Right atrium auricular region (tissue), 2 donors: ENCODE data around the gene COL4A2. TPM values are rescaled to one million over a fixed set of nuclear protein-coding genes. Genes with fewer than 3 reads are reported as not detected.
A peak's percentile ranks its signal among the peaks of the same experiment; 100 is the strongest.

Source experiments
- DNase-seq: peaks from one replicate; pipeline ENCODE4 v3.0.0-alpha.2; 2019; ENCODE audit warnings: low spot score
- H3K27ac ChIP-seq, 2 donors: fragments of 200-600 bp; sonication (generic); 1 replicate in 1 of 2; 2 replicates in 1 of 2; pipeline ENCODE4 v1.5.1; 2016 to 2019
- H3K27me3 ChIP-seq, 2 donors: fragments of 200-600 bp; sonication (generic); one replicate each; pipeline versions ENCODE4 v1.5.1 to v1.6.0; 2017 to 2019
- H3K36me3 ChIP-seq: fragments of 200-600 bp; sonication (generic); one replicate; pipeline ENCODE4 v1.5.1; 2016
- H3K4me1 ChIP-seq, 2 donors: fragments of 200-600 bp; sonication (generic); one replicate each; pipeline versions ENCODE4 v1.5.1 to v1.6.0; 2017 to 2019
- H3K4me3 ChIP-seq, 2 donors: fragments of 200-600 bp; sonication (generic); 1 replicate in 1 of 2; 2 replicates in 1 of 2; pipeline ENCODE4 v1.5.1; 2017 to 2019; ENCODE audit warnings: mild to moderate bottlenecking in 1 of 2, moderate library complexity in 1 of 2
- H3K9me3 ChIP-seq, 2 donors: fragments of 200-600 bp; sonication (generic); one replicate each; pipeline ENCODE4 v1.5.1; 2019
- CTCF ChIP-seq, 2 donors: fragments of 200-600 bp; sonication (generic); IDR thresholded peaks; one replicate each; pipeline ENCODE4 v1.5.1; 2019; ENCODE audit warnings: antibody characterized with exemption in 2 of 2
- total RNA-seq, 2 donors: library from RNA; depleted of rRNA; stranded (reverse); fragments of >200 nt; gene quantifications; one replicate each; pipeline ENCODE4 v1.1.0, GENCODE V29; 2016

COL4A2 gene
- total RNA-seq, 2 donors from 2014 or later = 141 to 153 TPM

GRCh38 chr13:110412132-110412914 lies 105.2 kb downstream of the COL4A2 start:
- no peaks in the 10 kb centered on the region for H3K36me3 ChIP-seq
- H3K9me3 ChIP-seq = no peaks in the 10 kb centered on the region
- no peaks in the 10 kb centered on the region for H3K27me3 ChIP-seq
- H3K27ac ChIP-seq = peak overlapping the region; percentile 93
- H3K4me3 ChIP-seq = no peak overlapping the region
- peaks cover 0 to 93% of the 10 kb centered on the region in 2 donors for H3K4me1 ChIP-seq
- peak; percentile 81 to 93 for TF ChIP-seq CTCF (IDR thresholded peaks at IDR 0.05)
- peak; percentile 98 for DNase-seq

- Histone ChIP-seq H3K36me3 (no peaks in the 10 kb centered on the region), H3K27ac (peak overlapping the region; percentile 93), H3K4me3 (no peak overlapping the region), H3K27me3 (no peaks in the 10 kb centered on the region), H3K4me1 (peaks cover 0 to 93% of the 10 kb centered on the region in 2 donors), H3K9me3 (no peaks in the 10 kb centered on the region)
- no peak for TF ChIP-seq CTCF (IDR thresholded peaks at IDR 0.05)
- DNase-seq = no peak
Observed at GRCh38 chr13:110413016-110413675, 106.1 kb downstream of the COL4A2 start.

- DNase-seq = no peak
- Histone ChIP-seq H3K27me3 (no peaks in the 10 kb centered on the region), H3K4me3 (no peak overlapping the region), H3K9me3 (no peaks in the 10 kb centered on the region), H3K36me3 (no peaks in the 10 kb centered on the region), H3K4me1 (peaks cover 0 to 94% of the 10 kb centered on the region in 2 donors), H3K27ac (peak overlapping the region; percentile 93)
- no peak for TF ChIP-seq CTCF (IDR thresholded peaks at IDR 0.05)
Observed at GRCh38 chr13:110413676-110414040, 106.6 kb downstream of the COL4A2 start.

DNA sequence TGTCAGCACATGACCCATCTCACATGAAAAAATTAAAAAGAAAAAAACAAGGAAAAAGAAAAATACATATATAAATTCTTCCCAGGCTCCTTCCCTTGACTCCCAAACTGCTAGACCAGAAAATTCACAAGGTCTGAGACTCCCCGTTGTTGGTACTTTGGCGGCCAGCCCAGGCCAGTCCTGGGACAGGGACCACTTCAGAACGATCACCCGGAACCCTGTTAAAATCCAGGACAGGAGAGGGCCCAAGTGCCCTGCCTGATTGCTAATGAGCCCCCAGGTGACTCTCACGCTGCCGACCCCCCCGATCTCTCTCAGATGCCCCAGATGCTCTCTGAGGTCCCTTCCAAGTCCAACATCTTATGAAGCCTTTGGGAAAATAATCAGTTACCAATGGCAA lies 107.2 kb downstream of the COL4A2 start:
- Histone ChIP-seq H3K9me3 (no peaks in the 10 kb centered on the region), H3K27me3 (no peaks in the 10 kb centered on the region), H3K4me1 (peaks cover 0 to 96% of the 10 kb centered on the region in 2 donors), H3K4me3 (no peak overlapping the region), H3K36me3 (no peaks in the 10 kb centered on the region), H3K27ac (peak overlapping the region; percentile 93)
- TF ChIP-seq CTCF (IDR thresholded peaks at IDR 0.05) = no peak
- no peak for DNase-seq

GRCh38 chr13:110414931-110415330 lies 107.8 kb downstream of the COL4A2 start:
- Histone ChIP-seq H3K27ac (peak overlapping the region; percentile 93), H3K4me1 (peaks cover 0 to 91% of the 10 kb centered on the region in 2 donors), H3K9me3 (no peaks in the 10 kb centered on the region), H3K36me3 (peaks cover 5% of the 10 kb centered on the region), H3K27me3 (no peaks in the 10 kb centered on the region), H3K4me3 (no peak overlapping the region)
- no peak for DNase-seq
- no peak for TF ChIP-seq CTCF (IDR thresholded peaks at IDR 0.05)
